Osteoblast (primary cell): ENCODE measurements around the gene CRB1. TPM values are rescaled to one million over a fixed set of nuclear protein-coding genes. Genes with fewer than 3 reads are reported as not detected.

ENCODE experiments used
- DNase-seq: peaks from one replicate; pipeline ENCODE4 v3.0.0; 2011; ENCODE audit warnings: low spot score, mixed read lengths; ENCODE audit not compliant: insufficient read length; ENCODE audit errors: missing footprints
- H2AFZ ChIP-seq: 2 replicates; pipeline ENCODE4 v1.6.0; 2011; ENCODE audit warnings: mild to moderate bottlenecking, low read length
- H3K27ac ChIP-seq: 2 replicates; pipeline ENCODE4 v1.5.1; 2011; ENCODE audit warnings: mild to moderate bottlenecking, low read depth, low read length, moderate library complexity
- H3K27me3 ChIP-seq: 2 replicates; pipeline ENCODE4 v1.6.0; 2012; ENCODE audit warnings: mild to moderate bottlenecking, control low read depth, inconsistent platforms, low read length, moderate library complexity; ENCODE audit not compliant: insufficient read depth
- H3K36me3 ChIP-seq: 2 replicates; pipeline ENCODE4 v1.5.1; 2011; ENCODE audit warnings: mild to moderate bottlenecking, low read length, control low read depth, moderate library complexity; ENCODE audit not compliant: insufficient read depth
- H3K4me1 ChIP-seq: 2 replicates; pipeline ENCODE4 v1.5.1; 2011; ENCODE audit warnings: mild to moderate bottlenecking, low read length, control low read depth, moderate library complexity; ENCODE audit not compliant: insufficient read depth
- H3K4me2 ChIP-seq: 2 replicates; pipeline ENCODE4 v1.6.0; 2011; ENCODE audit warnings: mild to moderate bottlenecking, low read length; ENCODE audit not compliant: insufficient read depth
- H3K4me3 ChIP-seq: fragments of 200-600 bp; sonication (generic); 3 replicates; pipeline ENCODE4 v1.5.1; 2012; ENCODE audit warnings: mild to moderate bottlenecking, low read length, inconsistent platforms; ENCODE audit not compliant: insufficient read depth
- H3K79me2 ChIP-seq: 2 replicates; pipeline ENCODE4 v1.6.0; 2012; ENCODE audit warnings: mild to moderate bottlenecking, low read length, control low read depth, inconsistent platforms; ENCODE audit not compliant: insufficient read depth
- H3K9me3 ChIP-seq: 2 replicates; pipeline ENCODE4 v1.5.1; 2011; ENCODE audit warnings: low read depth, low read length, control low read depth
- H4K20me1 ChIP-seq: 2 replicates; pipeline ENCODE4 v1.6.0; 2012; ENCODE audit warnings: mild to moderate bottlenecking, low read length, control low read depth; ENCODE audit not compliant: insufficient read depth
- total RNA-seq: library from RNA; depleted of rRNA; stranded (reverse); fragments of >200 nt; gene quantifications from 2 replicates; pipeline ENCODE4 v1.2.3, GENCODE V29; 2012
- TF ChIP-seq, protein P1 (sequence below): IDR thresholded peaks from 2 replicates; pipeline ENCODE4 v1.5.1; 2011; ENCODE audit warnings: mild to moderate bottlenecking, low read depth, low read length, moderate library complexity; ENCODE audit errors: extremely low read depth

Gene CRB1
- total RNA-seq, 1 donor, result not detected

DNA sequence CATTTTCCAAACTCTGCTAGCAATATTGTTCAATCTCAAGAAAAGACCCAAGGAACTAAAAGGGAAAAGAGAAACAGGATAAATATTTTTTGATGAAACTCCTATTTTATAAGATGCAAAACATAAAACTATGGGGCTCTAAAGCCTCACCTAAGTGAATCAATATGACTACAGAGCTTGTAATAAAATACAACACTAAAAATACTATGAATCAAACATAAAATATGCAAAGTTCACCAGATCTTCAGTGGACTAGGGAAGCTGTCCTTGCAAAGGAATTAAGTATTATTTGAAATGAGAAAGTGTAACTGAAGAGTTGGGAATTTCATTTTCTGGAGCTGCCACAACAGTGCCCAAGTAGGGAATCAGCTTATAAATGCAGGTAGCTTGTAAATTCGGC lies 124.5 kb downstream of the CRB1 start:
- TF ChIP-seq, protein P1, sequence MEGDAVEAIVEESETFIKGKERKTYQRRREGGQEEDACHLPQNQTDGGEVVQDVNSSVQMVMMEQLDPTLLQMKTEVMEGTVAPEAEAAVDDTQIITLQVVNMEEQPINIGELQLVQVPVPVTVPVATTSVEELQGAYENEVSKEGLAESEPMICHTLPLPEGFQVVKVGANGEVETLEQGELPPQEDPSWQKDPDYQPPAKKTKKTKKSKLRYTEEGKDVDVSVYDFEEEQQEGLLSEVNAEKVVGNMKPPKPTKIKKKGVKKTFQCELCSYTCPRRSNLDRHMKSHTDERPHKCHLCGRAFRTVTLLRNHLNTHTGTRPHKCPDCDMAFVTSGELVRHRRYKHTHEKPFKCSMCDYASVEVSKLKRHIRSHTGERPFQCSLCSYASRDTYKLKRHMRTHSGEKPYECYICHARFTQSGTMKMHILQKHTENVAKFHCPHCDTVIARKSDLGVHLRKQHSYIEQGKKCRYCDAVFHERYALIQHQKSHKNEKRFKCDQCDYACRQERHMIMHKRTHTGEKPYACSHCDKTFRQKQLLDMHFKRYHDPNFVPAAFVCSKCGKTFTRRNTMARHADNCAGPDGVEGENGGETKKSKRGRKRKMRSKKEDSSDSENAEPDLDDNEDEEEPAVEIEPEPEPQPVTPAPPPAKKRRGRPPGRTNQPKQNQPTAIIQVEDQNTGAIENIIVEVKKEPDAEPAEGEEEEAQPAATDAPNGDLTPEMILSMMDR, result no peak
- no peak for DNase-seq
- Histone ChIP-seq H3K4me3 (no peak overlapping the region), H3K9me3 (no peaks in the 10 kb centered on the region), H3K79me2 (no peaks in the 10 kb centered on the region), H3K27me3 (peaks cover under 1% of the 10 kb centered on the region), H3K4me2 (no peak overlapping the region), H3K4me1 (peaks cover 3% of the 10 kb centered on the region), H4K20me1 (no peaks in the 10 kb centered on the region), H3K36me3 (no peaks in the 10 kb centered on the region), H2AFZ (no peak overlapping the region), H3K27ac (no peak overlapping the region)

DNA sequence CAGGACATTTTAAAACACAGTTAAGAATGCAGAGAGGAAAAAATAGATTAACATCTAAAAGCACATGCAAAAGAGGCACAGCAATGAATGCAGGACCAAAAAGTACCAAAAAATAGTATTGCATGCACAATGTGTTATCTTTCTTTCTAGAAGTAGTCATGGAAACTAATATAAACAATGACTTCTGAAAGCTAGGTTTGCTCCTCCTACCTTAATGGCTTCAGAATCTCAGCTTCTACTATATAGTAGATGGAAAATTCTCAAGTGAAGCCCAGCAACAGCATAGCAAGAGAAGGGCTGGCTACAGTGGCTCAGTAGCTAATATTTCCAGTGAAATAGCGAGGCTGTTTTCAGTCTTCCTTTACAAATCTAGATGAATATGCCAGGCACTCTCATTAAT lies 125.1 kb downstream of the CRB1 start:
- no peak overlapping the region for H3K27ac ChIP-seq
- DNase-seq, result no peak
- H3K4me1 ChIP-seq, result peaks cover 3% of the 10 kb centered on the region
- no peaks in the 10 kb centered on the region for H4K20me1 ChIP-seq
- peaks cover 3% of the 10 kb centered on the region for H3K27me3 ChIP-seq
- H3K9me3 ChIP-seq, result no peaks in the 10 kb centered on the region
- H2AFZ ChIP-seq, result no peak overlapping the region
- H3K79me2 ChIP-seq, result no peaks in the 10 kb centered on the region
- no peak overlapping the region for H3K4me3 ChIP-seq
- H3K4me2 ChIP-seq, result no peak overlapping the region
- no peaks in the 10 kb centered on the region for H3K36me3 ChIP-seq
- TF ChIP-seq, protein P1, result no peak

DNA sequence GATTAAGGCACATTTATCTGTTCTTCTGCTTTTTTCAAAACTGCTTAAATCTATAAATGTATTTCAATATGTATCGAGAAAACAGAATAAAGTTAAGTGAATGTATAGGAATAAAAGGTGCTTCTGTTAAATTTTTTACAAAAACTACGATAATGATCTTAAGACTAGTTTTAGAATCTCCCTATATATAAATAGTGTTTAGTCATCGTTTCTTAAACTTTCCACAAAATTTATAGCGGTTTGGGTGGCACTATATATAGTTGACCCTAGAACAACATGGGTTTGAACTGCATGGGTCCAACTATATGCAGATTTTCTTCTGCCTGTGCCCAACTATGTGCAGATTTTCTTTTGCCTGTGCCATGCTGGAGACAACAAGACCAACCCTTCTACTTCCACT lies 125.7 kb downstream of the CRB1 start:
- no peak for DNase-seq
- Histone ChIP-seq H3K4me2 (no peak overlapping the region), H3K79me2 (no peaks in the 10 kb centered on the region), H3K36me3 (no peaks in the 10 kb centered on the region), H3K27me3 (peaks cover 3% of the 10 kb centered on the region), H3K9me3 (no peaks in the 10 kb centered on the region), H3K27ac (no peak overlapping the region), H3K4me1 (peaks cover 3% of the 10 kb centered on the region), H2AFZ (no peak overlapping the region), H4K20me1 (no peaks in the 10 kb centered on the region), H3K4me3 (no peak overlapping the region)
- TF ChIP-seq, protein P1, result no peak

DNA sequence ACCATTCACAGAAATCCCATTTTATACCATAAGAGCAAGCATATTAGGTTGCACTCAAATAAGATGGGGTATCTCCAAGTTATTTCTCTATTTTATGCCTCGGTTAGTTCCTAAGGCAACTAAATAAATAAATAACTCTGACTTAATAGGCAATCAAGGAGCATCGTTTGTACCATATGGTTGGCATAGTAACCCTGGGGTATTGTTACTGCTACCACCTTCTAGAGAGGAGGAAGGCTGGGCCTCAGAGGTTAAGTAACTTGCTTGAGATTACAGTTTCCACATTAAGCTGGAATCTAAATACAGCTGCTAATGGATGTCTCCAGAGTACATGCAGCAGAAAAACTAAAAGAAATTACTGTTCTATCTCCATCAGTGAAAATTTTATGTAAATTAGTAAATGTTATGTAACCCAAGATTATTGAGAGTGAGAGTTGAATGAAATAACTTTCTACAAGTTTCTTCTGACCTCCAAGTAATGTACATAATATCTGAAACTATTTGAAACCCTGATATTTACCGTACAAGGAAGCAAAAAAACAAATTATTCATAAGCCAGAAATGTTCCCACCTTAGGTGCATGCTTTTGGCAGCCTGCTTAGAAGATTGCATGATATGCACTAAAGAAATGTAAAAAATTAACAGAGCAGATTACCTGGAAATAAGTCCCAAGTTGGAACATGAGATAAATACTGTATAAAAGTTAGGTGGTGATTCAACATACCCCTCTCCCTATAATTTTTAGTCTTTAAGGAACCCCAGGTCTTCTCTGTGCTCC lies 127.0 kb downstream of the CRB1 start:
- H3K4me3 ChIP-seq, result no peak overlapping the region
- no peaks in the 10 kb centered on the region for H3K79me2 ChIP-seq
- H4K20me1 ChIP-seq, result no peaks in the 10 kb centered on the region
- no peak overlapping the region for H2AFZ ChIP-seq
- no peaks in the 10 kb centered on the region for H3K9me3 ChIP-seq
- no peaks in the 10 kb centered on the region for H3K36me3 ChIP-seq
- no peak overlapping the region for H3K4me2 ChIP-seq
- H3K27ac ChIP-seq, result no peak overlapping the region
- peaks cover 3% of the 10 kb centered on the region for H3K27me3 ChIP-seq
- H3K4me1 ChIP-seq, result peaks cover 3% of the 10 kb centered on the region
- TF ChIP-seq, protein P1, result no peak
- DNase-seq, result no peak
